HL-60/S4 treated with phorbol 12-myristate 13-acetate at 8.2 ng/mL for 4 days and 3 days (cell line): ENCODE data around the gene TPGS2.
"Not testable (repeated sequence)": the region's sequence is repeated elsewhere in the genome, so short reads cannot be mapped to it uniquely, and the experiment has no call there.

ENCODE experiments used
- in situ Hi-C: fragments of 300-500 bp; cut with MboI; formaldehyde crosslinking; loops from 2 replicates; pipeline ENCODE4 v1.15.0; 2022; ENCODE audit warnings: low sequenced_read_pairs

Gene TPGS2

DNA sequence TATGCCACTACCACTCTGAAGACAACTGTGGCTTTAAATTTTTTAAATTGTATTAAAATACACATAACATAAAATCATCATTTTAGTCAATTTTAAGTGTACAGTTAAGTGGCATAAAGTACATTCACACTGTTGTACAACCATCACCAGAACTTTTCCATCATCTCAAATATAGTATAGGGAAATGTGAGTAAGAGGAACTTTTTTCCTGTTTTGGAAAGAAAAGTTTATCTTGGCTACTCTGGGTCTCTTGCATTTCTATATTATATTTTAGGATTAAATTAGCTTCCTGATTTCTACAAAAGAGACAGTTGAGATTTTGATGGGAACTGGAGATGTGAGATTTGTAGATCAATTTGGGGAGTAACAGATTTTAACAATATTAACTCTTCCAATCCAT is 3.3 kb downstream of the TPGS2 start:
- in situ Hi-C loops = no loop called here

DNA sequence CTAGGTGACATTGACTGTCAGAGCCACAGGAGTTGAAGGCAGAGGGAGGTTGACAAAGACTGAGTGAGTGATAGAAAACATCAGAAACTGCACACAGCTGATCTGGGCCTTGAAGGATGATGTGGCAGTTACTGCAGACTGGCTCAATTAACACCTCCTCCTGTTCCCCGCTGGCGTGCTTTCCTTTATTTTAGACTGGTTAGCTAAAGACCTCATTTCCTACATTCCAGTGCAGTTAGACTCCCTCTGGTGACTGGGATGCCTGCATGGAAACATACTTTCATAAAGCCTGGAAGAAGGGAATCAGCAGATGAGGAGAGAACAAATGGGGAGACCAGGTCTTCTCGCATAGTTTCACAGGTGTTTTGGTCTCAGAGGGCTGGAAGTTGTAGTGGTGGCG is 7.1 kb downstream of the TPGS2 start:
- in situ Hi-C loops = no loop called here

DNA sequence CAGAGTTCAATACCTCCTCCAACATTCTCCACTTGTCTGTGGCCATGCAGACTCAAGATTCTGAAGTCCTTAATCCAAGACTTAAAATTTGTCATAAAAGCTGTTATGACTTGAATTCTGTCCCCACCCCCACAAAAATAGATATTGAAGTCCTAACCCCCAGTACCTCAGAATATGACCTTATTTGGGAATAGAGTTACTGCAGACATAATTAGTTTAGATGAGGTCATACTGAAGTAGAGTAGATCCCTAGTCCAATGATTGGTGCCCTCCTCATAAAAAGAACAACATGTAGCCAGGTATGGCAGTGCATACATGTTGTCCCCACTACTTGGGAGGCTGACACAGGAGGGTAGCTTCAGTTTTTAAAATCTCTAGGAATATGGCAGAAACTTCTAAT is 9.2 kb downstream of the TPGS2 start:
- in situ Hi-C loops = no loop called here

DNA sequence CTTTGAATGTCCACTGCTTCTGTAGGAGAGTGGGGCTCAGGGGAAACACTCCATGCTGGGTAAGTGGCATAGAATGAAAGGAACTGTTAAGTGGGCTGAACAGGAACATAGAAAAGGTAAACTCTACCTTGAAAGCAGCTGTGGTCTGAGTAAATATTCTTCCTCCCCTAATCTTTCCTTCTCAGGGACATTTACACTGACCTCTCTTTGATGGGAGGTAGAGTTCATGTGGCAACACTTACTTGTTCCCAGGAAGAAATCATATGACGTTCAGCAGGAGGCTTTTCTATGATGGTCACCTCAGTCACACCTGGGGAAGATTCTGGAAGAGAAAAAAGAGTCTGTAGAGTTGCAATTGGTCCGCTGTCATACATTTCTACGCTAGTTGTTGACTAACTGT is 10.2 kb downstream of the TPGS2 start:
- in situ Hi-C loops = no loop called here

DNA sequence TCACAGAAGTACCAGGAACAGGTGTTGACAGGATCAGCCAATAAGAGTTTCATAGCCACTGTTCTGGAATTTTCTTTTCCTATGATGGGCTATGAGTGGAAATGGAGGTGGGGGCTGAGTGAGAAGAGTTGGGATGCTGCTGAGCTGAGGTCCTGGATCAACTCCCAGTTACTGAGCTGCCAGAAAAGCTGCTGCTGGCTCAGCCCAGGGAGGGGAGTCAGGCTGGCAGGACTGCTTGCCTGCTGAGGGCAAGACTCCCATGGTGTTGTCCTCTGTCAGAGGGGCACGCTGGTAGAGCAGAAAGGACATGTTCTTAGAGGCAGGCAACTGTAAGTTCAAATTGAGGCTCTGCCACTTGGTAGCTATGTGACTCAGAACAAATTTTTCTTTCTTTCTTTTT is 11.8 kb downstream of the TPGS2 start:
- in situ Hi-C loops = no loop called here

DNA sequence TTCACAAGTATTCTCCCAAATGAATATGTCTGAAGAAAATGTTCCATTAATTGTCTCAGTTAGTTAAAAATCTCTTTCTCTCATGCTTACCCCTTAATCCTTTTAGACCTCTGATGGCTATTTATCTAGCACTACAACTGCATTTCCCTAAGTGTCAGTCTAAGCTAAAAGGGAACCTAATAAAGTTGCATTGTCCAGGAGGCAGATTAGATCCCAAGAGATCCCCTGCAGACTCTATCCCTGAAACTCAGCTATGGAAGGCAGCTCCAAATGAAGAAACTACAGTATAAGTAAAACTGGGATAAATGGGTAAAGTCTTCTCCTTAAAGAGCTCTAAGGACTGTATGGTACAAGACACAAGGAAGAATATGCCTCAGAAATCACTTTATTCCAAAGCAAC is 12.7 kb downstream of the TPGS2 start:
- in situ Hi-C loops = not testable (repeated sequence)

DNA sequence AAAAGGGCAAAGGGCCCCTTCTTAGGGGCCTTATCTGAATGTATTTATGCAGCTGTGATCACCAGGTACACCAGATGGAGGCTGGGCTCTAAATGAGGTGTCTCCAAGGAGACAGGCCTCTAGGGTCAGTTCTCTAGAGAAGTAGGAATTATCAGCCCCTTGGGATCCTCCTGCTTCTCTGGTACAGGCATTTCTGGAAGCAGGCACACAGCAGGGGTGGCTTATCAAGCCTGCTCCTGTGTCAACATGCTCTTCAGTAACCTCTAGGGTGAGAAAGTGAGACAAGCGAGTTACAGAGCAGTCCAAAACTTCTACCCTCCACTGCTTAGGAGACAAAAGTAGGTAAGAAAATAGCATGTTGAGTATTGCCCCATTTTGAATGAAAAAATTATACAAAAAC is 13.8 kb downstream of the TPGS2 start:
- in situ Hi-C loops = no loop called here

DNA sequence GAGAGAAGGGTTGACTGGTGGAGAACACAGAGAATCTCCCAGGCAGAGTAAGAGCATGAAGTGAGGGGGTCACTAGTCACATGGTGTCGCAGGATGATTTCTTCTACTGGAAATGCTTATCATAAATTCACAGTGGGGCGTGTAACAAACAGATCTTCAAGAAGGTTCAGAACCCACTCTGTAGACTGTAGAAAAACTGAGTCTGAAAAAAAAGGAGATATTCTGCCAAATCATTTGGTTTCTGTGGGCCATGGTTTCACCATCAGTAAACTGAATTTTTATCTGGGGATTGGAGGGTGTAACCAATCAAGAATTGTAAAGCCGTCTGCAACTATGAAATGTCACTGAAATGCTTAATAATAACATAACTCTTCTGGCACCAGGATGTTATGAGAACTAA is 15.0 kb downstream of the TPGS2 start:
- in situ Hi-C loops = no loop called here

DNA sequence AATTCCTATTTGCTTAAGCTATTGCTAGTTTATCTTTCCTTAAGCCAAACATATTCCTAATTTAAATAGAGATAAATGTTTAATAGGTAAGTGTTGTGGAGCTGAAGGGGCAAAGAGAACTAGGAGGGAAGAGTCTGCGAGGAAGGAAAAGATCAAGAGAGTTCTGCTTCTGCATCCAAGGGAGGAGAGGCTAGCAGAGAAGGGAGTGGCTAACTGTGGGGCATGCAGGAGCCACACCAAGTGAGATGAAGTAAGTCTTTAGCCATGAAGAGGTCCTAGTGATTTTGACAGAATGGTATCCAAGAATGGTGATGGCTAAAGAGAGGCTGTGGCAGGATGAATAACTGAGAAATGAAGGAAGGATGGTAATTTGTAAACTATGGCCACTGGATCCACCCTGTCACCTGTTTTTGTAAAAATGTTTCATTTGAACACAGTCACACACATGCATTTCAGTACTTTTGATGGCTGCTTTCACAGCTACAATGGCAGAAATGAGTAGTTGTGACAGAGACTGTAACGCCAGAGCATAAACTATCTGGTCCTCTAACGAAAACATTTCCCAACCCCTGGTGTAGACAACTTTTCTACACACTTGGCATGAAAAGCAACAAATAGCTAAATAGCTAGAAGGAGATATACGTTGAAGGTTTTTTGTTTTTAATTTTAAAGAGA is 15.6 kb downstream of the TPGS2 start:
- in situ Hi-C loops = no loop called here

DNA sequence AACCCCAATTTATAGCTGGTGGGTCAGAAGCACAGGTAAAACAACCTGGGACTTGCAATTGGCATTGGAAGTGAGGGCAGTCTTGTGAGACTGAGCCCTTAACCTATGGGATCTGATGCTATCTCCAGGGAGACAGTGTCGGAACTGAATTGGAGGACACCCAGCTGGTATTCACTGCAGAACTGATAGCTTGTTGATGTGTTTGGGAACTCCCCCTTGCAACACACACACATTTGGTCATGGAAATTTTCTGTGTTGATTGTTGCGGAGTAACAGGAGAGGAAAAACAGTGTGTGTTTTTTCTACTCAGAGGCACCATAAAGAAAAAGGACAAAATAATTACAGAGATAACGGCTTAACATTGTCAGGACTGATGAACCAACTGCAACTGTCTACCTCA is 16.1 kb downstream of the TPGS2 start:
- in situ Hi-C loops = no loop called here

DNA sequence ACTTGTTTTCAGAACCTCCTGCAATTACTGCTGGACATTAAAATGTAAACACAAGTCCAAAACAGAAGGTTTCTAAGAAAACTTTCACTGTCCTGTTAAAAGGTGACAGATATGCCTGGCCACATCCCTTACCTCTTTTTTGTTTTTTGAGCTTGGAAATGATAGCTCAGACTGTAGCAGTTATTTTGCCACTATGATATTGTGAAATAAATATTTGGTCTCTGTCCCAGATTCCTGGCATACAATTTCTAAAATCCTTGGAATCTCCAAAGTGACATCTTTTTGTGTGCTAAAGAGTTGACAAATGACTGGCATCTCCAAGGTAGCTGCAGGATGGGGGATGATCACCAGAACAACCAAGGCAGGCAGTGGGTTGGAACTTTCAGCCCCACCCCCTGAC is 16.8 kb downstream of the TPGS2 start:
- in situ Hi-C loops = no loop called here

DNA sequence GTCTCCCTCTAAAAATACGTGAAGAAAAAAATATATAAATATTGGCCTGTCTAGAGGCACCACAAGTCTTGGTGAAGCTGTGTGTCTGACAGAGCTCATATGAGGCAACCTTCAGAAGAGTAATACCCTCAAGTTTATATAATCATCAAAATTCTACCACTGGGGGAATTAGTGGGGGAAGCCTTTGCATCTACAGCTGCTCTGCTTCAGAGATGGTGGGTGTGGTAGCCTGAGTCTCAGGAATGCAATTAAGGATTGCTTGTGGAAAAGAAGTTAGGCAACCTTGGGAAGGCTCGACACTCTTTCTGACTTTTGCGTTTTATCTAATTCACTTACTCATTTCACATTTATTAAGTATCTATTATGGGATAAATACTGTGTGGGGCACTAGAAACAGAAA is 17.4 kb downstream of the TPGS2 start:
- in situ Hi-C loops = no loop called here

DNA sequence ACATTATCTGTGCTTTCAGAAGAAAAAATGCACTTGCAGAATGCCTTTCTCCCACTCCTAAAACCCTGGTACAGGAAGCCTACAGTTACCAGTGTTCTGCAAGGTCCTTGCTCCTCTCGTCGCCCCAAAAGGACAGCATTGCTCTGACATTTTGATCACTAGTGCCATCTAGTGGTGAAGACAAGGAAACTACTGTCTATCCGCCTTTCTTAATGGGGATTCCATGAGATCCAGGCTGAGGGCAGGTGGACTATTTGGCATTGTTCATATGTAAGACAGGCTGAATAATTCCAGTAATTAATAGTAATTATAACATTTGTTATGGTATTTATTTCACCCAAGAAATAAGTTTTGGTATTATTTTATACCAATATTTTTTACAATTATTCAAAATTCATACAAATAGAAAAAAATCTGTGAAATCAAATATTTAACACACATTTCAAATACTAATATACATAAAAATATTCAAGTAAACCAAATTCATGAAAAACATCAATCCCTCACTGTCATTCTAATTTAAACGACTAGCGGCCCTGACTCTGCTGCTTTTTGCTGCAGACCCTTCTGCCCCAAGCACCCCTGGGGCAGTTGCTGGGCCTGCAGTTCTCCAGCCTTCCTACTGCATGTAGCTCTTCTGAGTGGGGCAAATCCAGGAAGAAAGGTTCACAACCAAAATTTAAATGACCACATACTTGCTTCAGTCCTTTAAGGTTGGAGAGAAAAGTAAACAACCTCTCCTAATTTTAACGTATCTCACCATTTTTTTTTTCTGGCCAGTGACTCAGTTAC is 19.0 kb downstream of the TPGS2 start:
- in situ Hi-C loops = no loop called here

DNA sequence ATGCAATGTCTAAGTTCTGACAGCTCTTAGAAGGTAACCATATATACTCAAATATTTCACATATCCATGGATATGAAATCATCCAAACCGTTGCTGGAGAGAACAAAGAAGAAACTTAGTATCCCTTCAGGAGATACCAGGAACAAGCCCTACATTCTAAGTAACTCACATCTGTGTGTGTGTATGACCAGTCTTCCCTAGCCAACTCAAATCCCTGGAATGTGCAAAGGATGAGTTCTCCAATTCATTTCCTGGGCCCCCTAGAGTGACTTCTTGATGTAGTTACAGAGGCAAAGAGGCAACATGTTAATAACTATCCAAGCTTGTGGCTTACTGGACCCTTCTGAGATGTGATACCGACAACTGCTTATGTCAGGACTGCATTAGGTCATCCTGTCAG is 20.1 kb downstream of the TPGS2 start:
- in situ Hi-C loops = no loop called here

DNA sequence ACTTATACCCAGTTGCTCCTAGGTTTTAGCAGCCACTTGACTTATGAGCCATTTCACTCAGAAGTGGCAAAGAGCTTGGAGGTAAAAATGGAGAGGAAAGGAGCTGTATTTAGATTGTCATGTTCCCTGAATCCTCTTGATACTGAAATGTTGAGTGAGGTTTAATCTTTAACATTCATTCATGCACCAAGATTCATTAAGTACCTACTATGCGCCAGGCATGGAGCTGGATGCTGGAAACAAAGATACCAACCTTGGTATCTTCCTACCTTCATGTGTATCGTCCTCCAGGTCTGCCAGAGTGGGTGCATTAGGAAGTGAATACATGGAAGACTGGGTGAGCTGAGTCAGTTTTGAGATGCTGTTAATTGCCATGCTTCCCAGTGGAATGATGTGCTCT is 23.7 kb downstream of the TPGS2 start:
- in situ Hi-C loops = no loop called here

DNA sequence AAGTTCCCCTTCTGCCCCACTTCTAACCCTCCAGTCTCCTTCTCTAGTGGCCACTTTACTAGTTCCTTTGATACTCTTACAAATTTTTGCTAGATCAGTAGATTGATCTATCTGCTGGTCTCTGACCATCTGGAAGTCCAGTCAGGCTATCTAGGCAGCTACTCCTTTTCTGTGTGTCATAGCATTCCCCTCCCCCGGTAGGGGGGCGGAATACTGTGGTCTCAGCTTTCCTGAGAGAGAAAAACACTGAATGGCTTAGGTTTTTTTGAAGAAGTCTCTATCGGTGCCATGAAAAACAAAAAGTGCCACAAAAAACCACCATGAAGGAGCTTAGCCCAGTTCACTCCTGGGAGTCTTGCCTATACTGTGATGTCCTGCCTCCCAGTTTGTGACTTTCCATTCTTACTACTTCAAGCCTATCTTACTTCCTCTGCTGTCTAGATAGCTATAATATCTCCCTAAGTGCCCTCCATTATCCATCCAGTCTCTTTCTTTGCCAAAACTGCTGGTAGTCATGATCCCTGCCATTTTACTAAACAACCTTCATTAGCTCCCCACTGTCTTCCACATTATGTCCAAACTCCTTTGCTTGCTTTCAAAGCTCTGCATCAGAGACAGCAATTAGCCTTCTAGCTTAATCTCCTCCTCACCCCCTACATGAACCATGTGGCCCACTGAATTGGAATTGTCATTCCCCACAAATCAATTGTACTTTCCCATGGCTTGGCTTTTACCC is 29.9 kb downstream of the TPGS2 start:
- in situ Hi-C loops = no loop called here

DNA sequence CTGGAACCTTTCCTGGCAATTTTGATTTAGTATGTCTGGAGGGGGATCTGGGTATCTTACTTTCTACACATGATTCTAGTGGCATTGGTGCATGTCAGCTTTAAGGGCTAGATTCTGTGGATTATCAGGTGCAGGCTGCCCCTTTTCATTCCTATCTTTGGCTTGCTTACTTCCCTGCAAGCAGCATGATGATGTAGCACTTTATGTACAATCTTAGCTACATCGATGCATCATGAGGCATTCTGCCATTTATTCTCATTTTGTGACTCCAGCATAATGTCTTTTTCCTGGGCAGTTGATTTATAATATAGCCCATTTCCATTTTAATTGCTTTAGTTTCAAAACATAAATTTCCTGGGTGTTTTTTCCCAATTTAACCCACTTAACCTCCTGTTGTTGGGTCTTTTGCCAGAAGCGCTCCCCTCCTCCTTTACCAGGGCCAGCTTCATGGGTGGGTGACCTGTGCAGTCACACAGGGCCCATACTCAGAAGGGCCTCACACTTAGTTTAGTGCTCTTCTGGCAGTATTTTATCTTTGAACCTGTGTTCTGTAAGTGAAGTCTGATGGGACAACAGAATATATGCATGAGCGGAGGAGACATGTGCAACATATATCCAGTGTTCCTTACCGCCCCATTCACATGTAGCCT is 36.0 kb downstream of the TPGS2 start:
- in situ Hi-C loops = no loop called here

DNA sequence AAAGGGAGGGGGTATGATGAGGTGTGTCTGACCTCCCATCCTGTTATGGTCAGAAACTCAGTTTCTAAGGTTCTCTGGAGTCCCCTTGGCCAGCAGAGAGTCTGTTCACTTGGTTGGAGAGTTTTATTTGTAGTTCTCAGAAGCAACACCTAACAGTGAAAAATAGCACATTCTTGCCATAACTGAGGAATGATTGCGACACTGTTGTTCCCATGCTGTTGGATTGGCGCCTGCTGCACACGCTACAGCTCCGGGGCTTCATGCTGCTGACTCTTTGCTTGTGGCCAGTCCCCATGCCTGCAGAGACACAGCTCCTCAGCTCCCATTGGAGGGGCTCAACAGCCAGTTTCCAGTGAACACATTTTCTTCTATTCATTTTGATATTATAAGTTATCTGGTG is 42.1 kb downstream of the TPGS2 start:
- in situ Hi-C loops = no loop called here

DNA sequence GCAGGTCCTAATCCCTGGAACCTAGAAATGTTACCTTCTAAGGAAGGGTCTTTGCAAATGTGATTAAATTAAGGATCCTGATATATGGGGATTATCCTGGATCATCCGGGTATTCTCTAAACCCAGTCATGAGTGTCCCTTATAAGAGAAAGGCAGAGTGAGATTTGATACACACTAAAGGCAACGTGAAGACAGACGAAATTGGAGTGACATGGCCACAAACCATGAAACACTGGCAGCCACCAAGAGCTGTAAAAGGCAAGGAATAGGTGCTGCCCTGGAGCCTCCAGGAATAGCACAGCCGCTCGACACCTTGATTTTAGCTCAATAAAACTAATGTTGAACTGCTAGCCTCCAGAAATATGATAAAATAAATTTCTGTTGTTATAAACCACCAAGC is 45.0 kb downstream of the TPGS2 start:
- in situ Hi-C loops = no loop called here

DNA sequence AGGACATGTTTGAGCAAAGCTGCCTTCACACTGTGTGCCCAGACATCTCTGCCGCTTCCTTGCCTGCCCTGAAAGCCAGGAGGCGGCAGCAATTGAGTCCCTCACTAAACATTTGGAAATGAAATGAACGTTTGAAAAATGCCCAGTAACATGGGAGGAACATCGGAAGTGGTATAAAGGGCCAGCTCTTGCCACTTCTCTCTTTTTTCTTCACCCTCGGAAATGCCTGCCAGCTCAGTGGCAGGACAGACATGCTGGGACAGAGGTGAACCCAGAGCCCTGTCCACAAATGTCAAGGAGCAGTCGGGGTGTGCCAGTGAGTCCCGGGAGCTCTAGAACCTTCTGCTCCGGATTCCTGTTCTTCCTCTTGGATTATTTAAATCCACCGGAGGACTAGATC is 46.1 kb downstream of the TPGS2 start:
- in situ Hi-C loops = no loop called here

DNA sequence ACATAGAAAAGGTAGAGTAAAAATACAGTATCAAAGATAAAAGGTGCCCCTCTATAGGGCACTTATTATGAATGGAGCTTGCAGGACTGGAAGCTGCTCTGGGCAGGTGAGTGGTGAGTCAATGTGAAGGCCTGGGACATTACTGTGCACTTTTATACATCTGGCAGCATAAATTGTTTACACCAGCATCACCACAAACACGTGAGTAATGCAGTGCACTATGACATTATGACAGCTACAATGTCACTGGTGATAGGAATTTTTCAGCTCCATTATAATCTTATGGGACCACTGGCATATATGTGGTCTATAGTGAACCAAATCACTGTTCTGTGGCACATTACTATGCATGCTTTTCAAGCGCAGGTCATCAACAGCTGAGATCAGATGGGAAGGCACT is 48.1 kb downstream of the TPGS2 start:
- in situ Hi-C loops = no loop called here

DNA sequence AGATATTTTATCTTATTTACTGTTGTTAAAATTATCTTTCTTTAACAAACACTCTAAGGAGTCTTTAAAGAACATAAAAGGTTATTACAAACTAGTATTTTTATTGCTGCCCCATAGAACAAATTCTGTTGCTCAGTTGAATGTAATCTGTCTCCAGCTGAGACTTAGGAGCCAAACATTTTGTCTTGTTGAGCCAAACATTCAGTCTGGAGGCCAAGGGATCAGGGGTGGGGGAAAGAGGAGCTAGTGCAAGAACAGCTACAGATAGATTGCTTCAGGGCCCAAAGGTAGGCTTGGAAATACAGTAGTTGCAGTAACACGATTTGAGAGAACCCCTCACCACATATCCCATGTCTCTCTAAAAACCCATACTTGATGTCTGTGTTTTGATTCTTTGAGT is 51.2 kb downstream of the TPGS2 start:
- in situ Hi-C loops = no loop called here
